Measurements from ENCODE around the gene ICA1L.
A peak's percentile ranks its signal among the peaks of the same experiment; 100 is the strongest.

ICA1L gene

DNA sequence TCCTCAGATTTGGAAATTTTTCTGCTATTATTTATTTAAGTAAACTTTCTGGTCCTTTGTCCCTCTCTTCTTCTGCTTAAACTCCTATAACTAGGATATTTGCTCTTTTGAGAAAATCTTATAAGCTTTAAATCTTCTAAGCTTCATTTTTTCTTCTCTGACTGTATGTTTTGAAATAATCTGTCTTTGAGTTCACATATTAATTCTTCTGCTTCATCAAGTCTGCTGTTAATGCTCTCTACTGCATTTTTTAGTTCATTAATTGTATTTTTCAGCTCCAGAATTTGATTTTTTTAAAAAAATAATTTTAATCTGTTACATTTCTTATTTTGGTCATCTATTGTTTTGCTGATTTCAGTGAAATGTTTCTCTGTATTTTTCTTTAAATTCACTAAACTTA, 28.9 kb downstream of the ICA1L start:
- TF ChIP-seq CTCF (IDR thresholded peaks at IDR 0.05; ENCODE audit: low read depth, low read length), result no peak
- no peak overlapping the region for H3K4me3 ChIP-seq (ENCODE audit: low read depth, low read length)

GRCh38 chr2:202841090-202841867, 30.3 kb downstream of the ICA1L start:
- no peak for TF ChIP-seq CTCF (IDR thresholded peaks at IDR 0.05; ENCODE audit: low read depth, low read length)
- no peak overlapping the region for H3K4me3 ChIP-seq (ENCODE audit: low read depth, low read length)

DNA sequence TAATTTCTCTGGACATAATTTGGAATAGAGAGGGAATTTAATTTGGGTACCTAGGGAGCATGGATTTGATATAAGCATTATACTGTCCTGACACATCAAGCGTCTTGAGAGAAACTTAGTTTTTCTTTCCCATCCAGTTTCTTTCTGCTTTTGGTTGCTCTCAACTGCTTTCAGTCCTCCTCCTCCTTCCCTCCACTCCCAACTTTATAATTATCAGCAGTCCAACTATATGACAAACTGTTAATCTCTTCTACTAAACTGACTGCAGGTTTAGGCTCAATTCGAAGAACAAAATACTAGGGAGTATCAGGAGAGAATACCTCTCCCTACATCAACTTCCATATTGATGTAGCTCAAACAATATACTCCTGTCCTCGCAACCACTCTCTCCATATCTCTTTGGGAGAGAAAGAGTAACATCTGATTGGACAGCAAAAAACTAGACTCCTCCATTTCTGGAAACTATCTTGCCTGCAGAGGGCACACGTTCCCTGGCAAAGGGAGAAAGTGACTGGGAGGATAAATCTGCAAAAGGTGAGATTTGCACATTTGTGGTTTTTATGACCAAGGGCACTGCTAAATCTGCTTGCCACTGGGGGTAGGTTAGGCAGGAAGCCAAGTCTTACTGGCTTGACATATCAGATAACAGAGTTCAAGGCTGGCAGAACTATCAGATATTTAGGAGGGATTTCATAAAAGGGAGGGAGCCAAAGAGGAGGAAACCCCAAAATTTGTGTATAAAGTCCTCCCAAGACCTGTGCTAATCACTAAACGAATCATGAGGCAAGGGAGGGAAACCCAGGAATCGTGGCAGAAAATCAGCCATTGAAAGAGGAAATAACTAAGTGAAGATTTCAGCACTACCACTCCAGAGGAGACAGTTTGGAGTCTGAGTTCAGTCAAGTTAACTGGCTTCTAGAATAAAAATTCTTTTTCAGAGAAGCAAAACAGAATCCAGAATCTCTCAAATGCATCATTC, 40.0 kb downstream of the ICA1L start:
- H3K4me3 ChIP-seq (ENCODE audit: low read depth, low read length), result no peak overlapping the region
- TF ChIP-seq CTCF (IDR thresholded peaks at IDR 0.05; ENCODE audit: low read depth, low read length), result peak; percentile 68

DNA sequence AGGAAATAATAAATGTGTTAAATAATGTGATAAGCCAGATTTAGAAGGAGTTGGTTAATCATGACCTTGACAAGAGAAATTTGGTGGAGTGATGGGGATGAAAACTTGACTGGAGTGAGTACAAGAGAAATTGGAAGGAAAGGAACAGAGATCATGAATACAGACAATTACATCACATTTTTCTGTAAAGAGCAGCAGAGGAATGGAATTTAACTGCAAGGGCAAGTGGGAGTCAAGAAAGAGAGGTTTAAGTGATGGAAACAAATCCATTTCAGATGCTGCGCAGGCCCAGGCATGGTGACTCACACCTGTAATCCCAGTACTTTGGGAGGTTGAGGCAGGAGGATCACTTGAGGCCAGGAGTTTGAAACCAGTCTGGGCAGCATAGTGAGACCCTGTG, 46.7 kb downstream of the ICA1L start:
- no peak for TF ChIP-seq CTCF (IDR thresholded peaks at IDR 0.05; ENCODE audit: low read depth, low read length)
- H3K4me3 ChIP-seq (ENCODE audit: low read depth, low read length), result no peak overlapping the region

GRCh38 chr2:202822411-202822810, 49.2 kb downstream of the ICA1L start:
- TF ChIP-seq CTCF (IDR thresholded peaks at IDR 0.05; ENCODE audit: low read depth, low read length), result no peak
- no peak overlapping the region for H3K4me3 ChIP-seq (ENCODE audit: low read depth, low read length)

GRCh38 chr2:202821206-202822160, 50.1 kb downstream of the ICA1L start:
- H3K4me3 ChIP-seq (ENCODE audit: low read depth, low read length), result no peak overlapping the region
- TF ChIP-seq CTCF (IDR thresholded peaks at IDR 0.05; ENCODE audit: low read depth, low read length), result no peak
